ENCODE data around the gene OPCML. TPM values are rescaled to one million over a fixed set of nuclear protein-coding genes. Genes with fewer than 3 reads are reported as not detected.

The OPCML gene
- total and polyA plus RNA-seq, 7 donors: 0.01 to 0.80 (median 0.07) TPM; not detected in 4

DNA sequence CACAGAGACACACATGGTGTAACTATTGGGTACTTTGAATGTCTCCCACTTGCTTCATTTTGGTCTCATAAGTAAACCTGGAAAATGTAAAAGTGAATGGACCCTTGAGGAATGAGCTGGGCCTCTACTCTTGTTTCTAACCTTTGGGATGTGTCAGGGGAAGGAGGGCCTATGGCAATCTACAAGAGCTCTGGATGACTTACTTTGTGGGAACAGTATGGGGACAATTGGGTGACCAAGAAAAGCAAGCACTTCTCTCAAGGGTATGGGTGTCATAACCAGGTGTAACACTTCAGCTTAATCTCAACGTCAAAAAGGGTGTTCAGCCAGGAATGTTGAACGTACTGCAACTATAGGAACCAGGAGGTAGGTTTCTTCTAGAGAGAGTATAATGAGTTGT is 144.0 kb downstream of the OPCML start:
- Histone ChIP-seq H3K4me1 (no peaks in the 10 kb centered on the region), H3K4me3 (no peak overlapping the region), H3K27ac (no peak overlapping the region), H3K36me3 (ENCODE audit: insufficient read depth in 1 of 2, low read depth in 1 of 2) (no peaks in the 10 kb centered on the region), H3K9me3 (no peaks in the 10 kb centered on the region), H3K27me3 (ENCODE audit: insufficient read depth in 3 of 3, low read length in 2 of 3) (no peaks in the 10 kb centered on the region)
- WGBS, 3 donors: 81 to 85% (median 84%) methylated on average over 2 of the region's 2 CpGs
- TF ChIP-seq, protein P1, sequence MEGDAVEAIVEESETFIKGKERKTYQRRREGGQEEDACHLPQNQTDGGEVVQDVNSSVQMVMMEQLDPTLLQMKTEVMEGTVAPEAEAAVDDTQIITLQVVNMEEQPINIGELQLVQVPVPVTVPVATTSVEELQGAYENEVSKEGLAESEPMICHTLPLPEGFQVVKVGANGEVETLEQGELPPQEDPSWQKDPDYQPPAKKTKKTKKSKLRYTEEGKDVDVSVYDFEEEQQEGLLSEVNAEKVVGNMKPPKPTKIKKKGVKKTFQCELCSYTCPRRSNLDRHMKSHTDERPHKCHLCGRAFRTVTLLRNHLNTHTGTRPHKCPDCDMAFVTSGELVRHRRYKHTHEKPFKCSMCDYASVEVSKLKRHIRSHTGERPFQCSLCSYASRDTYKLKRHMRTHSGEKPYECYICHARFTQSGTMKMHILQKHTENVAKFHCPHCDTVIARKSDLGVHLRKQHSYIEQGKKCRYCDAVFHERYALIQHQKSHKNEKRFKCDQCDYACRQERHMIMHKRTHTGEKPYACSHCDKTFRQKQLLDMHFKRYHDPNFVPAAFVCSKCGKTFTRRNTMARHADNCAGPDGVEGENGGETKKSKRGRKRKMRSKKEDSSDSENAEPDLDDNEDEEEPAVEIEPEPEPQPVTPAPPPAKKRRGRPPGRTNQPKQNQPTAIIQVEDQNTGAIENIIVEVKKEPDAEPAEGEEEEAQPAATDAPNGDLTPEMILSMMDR (IDR thresholded peaks at IDR 0.05): no peak
- ATAC-seq: no peak
- DNase-seq: no peak
- intact Hi-C loops (cut with DNase I): loop anchor here in 1 of 2 donors (10.0 kb wide), 1 partner anchor 1533 kb away; no protein-coding TSS in a partner anchor

DNA sequence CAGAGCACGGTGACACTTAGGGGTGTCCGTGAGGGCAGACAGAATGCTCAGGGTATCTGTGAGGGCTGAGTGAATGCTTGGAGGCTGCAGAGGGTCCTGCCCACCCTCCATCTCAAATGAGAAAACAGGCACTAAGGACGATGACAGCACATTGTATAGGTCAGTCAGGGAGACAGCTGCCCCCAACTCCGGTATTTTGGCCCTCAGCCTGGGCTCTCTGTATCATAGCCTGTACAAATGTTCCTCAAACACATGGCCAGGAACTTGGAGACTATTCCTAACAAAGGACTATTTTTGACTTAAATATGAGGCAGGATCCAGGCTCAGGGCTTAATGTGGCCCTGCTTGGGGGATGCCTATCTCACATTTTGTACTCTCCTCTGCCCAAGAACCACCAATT is 145.4 kb downstream of the OPCML start:
- TF ChIP-seq, protein P1 (IDR thresholded peaks at IDR 0.05): no peak
- Histone ChIP-seq H3K4me1 (no peaks in the 10 kb centered on the region), H3K27ac (no peak overlapping the region), H3K4me3 (no peak overlapping the region), H3K27me3 (ENCODE audit: insufficient read depth in 3 of 3, low read length in 2 of 3) (no peaks in the 10 kb centered on the region), H3K9me3 (no peaks in the 10 kb centered on the region), H3K36me3 (ENCODE audit: insufficient read depth in 1 of 2, low read depth in 1 of 2) (no peaks in the 10 kb centered on the region)
- DNase-seq (no peak), ATAC-seq (no peak)
- intact Hi-C loops (cut with DNase I): loop anchor here in 1 of 2 donors (10.0 kb wide), 1 partner anchor 1532 kb away; no protein-coding TSS in a partner anchor
- 29 to 34% (median 34%) methylated on average over 4 of the region's 4 CpGs for WGBS, 3 donors

DNA sequence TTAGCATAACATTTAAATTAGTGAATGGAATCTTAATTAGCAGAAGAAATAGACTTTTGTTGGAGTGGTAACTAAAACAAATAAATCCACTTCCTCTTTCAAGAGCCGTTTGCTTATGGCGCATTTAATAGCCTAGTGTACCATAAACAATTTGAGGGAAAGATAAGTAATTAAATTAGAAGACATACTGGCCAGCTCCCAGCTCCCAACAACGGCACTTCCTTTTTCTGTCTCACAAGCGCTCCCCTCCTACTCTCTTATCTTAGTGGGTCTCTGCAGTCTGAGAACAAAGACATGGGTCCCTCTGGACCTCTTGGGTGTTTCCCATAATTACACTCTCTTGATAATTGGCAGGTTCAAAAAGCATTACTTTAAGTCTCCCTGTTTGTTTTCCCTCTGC is 146.0 kb downstream of the OPCML start:
- 43 to 51% (median 44%) methylated on average over 4 of the region's 4 CpGs for WGBS, 3 donors
- ATAC-seq (no peak), DNase-seq (no peak)
- Histone ChIP-seq H3K9me3 (no peaks in the 10 kb centered on the region), H3K27ac (no peak overlapping the region), H3K27me3 (ENCODE audit: insufficient read depth in 3 of 3, low read length in 2 of 3) (no peaks in the 10 kb centered on the region), H3K4me1 (no peaks in the 10 kb centered on the region), H3K4me3 (no peak overlapping the region), H3K36me3 (ENCODE audit: insufficient read depth in 1 of 2, low read depth in 1 of 2) (no peaks in the 10 kb centered on the region)
- TF ChIP-seq, protein P1 (IDR thresholded peaks at IDR 0.05): no peak
- intact Hi-C loops (cut with DNase I): loop anchor here in 1 of 2 donors (10.0 kb wide), 1 partner anchor 1531 kb away; no protein-coding TSS in a partner anchor

DNA sequence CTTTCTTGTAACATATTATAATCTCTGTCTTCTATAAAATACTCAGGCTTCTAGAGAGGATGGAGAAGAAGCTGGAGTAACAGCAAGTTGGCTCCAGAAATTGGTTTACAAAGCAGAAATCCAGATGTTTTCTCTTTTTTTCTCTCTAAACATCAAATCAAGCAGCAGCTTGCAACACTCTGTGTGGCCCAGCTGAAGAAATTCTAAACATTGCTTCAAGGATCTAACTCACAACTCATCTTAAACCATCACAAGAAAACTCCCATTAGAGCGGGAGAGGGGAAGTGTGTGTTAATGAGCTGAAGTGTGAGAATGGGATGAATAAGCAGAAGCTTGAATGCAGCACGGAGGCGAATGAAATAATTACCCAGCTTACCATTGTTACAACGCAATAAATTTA is 146.5 kb downstream of the OPCML start:
- no peaks in the 10 kb centered on the region for H3K4me1 ChIP-seq
- H3K4me3 ChIP-seq: no peak overlapping the region
- DNase-seq (no peak), ATAC-seq (no peak)
- TF ChIP-seq, protein P1 (IDR thresholded peaks at IDR 0.05): no peak
- WGBS, 3 donors: 52 to 77% (median 69%) methylated on average over 4 of the region's 4 CpGs
- H3K9me3 ChIP-seq: no peaks in the 10 kb centered on the region
- no peaks in the 10 kb centered on the region for H3K27me3 ChIP-seq (ENCODE audit: insufficient read depth in 3 of 3, low read length in 2 of 3)
- H3K27ac ChIP-seq: no peak overlapping the region
- no peaks in the 10 kb centered on the region for H3K36me3 ChIP-seq (ENCODE audit: insufficient read depth in 1 of 2, low read depth in 1 of 2)
- intact Hi-C loops (cut with DNase I): loop anchor here in 1 of 2 donors (10.0 kb wide), 1 partner anchor 1531 kb away; no protein-coding TSS in a partner anchor

DNA sequence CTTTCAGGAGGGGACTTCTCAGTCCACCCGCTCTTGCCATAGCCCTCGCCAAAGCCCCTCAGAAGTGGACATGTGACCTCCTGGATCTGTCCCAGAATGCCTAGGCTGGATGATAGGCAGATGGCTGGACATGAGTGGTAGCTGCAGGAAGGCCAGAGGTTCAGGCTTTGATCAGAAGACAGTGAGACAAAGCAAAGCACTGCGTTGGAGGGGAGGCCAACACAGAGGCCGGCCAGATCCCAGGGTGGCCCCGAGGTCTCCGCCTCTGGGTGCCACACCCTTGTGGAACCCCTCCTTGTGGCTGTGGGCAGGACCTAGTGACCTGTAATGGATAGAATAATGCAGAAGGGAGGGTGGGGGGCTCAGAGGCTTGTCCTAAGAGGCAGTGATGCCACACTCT is 147.6 kb downstream of the OPCML start:
- WGBS, 3 donors: 80 to 84% (median 83%) methylated on average over 6 of the region's 6 CpGs
- TF ChIP-seq, protein P1 (IDR thresholded peaks at IDR 0.05): no peak
- Histone ChIP-seq H3K9me3 (no peaks in the 10 kb centered on the region), H3K27me3 (ENCODE audit: insufficient read depth in 3 of 3, low read length in 2 of 3) (peaks cover 0 to 2% (median 0%) of the 10 kb centered on the region in 3 donors), H3K4me3 (no peak overlapping the region), H3K27ac (no peak overlapping the region), H3K4me1 (no peaks in the 10 kb centered on the region), H3K36me3 (ENCODE audit: insufficient read depth in 1 of 2, low read depth in 1 of 2) (no peaks in the 10 kb centered on the region)
- intact Hi-C loops (cut with DNase I): loop anchor here in 1 of 2 donors (10.0 kb wide), 1 partner anchor 1530 kb away; no protein-coding TSS in a partner anchor
- DNase-seq (no peak), ATAC-seq (no peak)

All from psoas muscle (tissue), 8 donors.